ENCODE results near the gene KCTD18.

DNA sequence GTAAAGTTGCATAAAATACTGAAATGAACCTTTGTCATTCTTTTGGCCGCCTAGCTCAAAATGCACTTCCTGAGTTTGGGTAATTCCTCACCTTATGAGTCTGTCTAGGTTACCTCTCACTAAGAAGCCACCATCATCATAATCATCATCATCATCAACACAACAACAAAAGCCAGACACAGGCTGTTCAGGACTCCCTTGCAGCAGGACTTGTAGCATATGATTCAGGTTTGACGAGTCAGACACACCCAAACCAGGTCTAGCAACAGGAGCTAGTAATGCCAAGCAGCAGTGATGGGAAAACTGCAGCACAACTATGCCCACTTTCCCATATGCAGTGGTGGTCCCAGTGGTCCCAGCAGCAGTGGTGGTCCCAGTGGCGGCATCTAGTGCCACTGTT lies 13.3 kb upstream of the KCTD18 start:
- TF ChIP-seq GATA3 (IDR thresholded peaks at IDR 0.05; ENCODE audit: low read depth, low read length) (no peak), GATA2 (IDR thresholded peaks at IDR 0.05; ENCODE audit: low read depth, low read length) (no peak)
